Measurements from ENCODE around the gene ALDH3B1.
A peak's percentile ranks its signal among the peaks of the same experiment; 100 is the strongest.
"Not testable (repeated sequence)": the region's sequence is repeated elsewhere in the genome, so short reads cannot be mapped to it uniquely, and the experiment has no call there.

ALDH3B1 gene

GRCh38 chr11:68010090-68011041, at the start of gene ALDH3B1:
Gene ALDH3B1 (plus strand): TSS chr11:68010327. CDS start chr11:68015298, 4,971 bp downstream.
- no peak for DNase-seq

- not testable (repeated sequence) for DNase-seq
These were observed 46.9 kb upstream of the ALDH3B1 start for GRCh38 chr11:67963217-67963616.

- DNase-seq, result not testable (repeated sequence)
These were observed 46.2 kb upstream of the ALDH3B1 start for GRCh38 chr11:67963879-67964278.

- not testable (repeated sequence) for DNase-seq
These were observed 45.4 kb upstream of the ALDH3B1 start for GRCh38 chr11:67964746-67965145.

GRCh38 chr11:67965830-67966348, 44.2 kb upstream of the ALDH3B1 start:
- not testable (repeated sequence) for DNase-seq

- not testable (repeated sequence) for DNase-seq
These were observed 35.4 kb upstream of the ALDH3B1 start for GRCh38 chr11:67974746-67975145.

- not testable (repeated sequence) for DNase-seq
These were observed 31.2 kb upstream of the ALDH3B1 start for GRCh38 chr11:67978766-67979418.

- not testable (repeated sequence) for DNase-seq
These were observed 28.9 kb upstream of the ALDH3B1 start for GRCh38 chr11:67981226-67981625.

GRCh38 chr11:67982255-67982857, 27.8 kb upstream of the ALDH3B1 start:
- not testable (repeated sequence) for DNase-seq

GRCh38 chr11:67983951-67984350, 26.2 kb upstream of the ALDH3B1 start:
- no peak for DNase-seq

GRCh38 chr11:67985302-67985701, 24.8 kb upstream of the ALDH3B1 start:
- not testable (repeated sequence) for DNase-seq

- not testable (repeated sequence) for DNase-seq
These were observed 19.4 kb upstream of the ALDH3B1 start for GRCh38 chr11:67990546-67991346.

GRCh38 chr11:67991347-67992121, 18.6 kb upstream of the ALDH3B1 start:
- not testable (repeated sequence) for DNase-seq

GRCh38 chr11:67993821-67994220, 16.3 kb upstream of the ALDH3B1 start:
- DNase-seq, result peak; percentile 56

GRCh38 chr11:67994387-67994786, 15.7 kb upstream of the ALDH3B1 start:
- not testable (repeated sequence) for DNase-seq

GRCh38 chr11:67995129-67995528, 15.0 kb upstream of the ALDH3B1 start:
- DNase-seq, result not testable (repeated sequence)

- not testable (repeated sequence) for DNase-seq
These were observed 14.5 kb upstream of the ALDH3B1 start for GRCh38 chr11:67995579-67995978.

- no peak for DNase-seq
These were observed 14.1 kb upstream of the ALDH3B1 start for GRCh38 chr11:67996051-67996450.

GRCh38 chr11:67996622-67997474, 13.3 kb upstream of the ALDH3B1 start:
- DNase-seq, result peak; percentile 41

GRCh38 chr11:67997475-67997921, 12.6 kb upstream of the ALDH3B1 start:
- DNase-seq, result no peak

Data from activated CD4-positive, alpha-beta T cell treated with anti-CD3 and anti-CD28 coated beads, Interleukin-2, Interleukin-6, amounts not matched to agents 100 ng/mL and 50 ng/mL, durations not matched to agents 16 hours and 8 hours (primary cell).